ENCODE measurements around the gene ALDH1L2. TPM values are rescaled to one million over a fixed set of nuclear protein-coding genes. Genes with fewer than 3 reads are reported as not detected.

ALDH1L2 gene
- total RNA-seq, 1 experiment from 2014 or later: 7.7 TPM

DNA sequence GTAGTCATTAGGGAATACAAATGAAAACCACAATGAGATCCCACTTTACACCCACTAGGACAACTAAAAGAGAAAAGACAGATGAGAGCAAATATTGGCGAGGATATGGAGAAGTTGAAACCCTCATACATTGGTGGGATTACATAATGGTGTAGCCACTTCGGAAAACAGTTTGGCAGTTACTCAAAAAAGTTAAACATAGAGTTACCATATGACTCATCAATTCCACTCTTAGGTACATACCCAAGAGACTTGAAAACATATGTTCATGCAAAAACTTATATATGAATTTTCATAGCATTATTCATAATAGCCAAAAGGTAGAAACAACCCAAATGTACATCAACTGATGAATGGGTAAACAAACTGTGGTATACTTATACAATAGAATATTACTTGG, 27.1 kb downstream of the ALDH1L2 start:
- ATAC-seq: no peak
- H3K4me1 Mint-ChIP-seq: no peaks in the 10 kb centered on the region; the same call in 1 of the 2 replicates
- ChIA-PET CTCF (no interaction called here), POLR2A (no interaction called here)
- H3K27ac Mint-ChIP-seq: no peak overlapping the region
- DNase-seq (ENCODE audit: low spot score): no peak
- peaks cover 32% of the 10 kb centered on the region for H3K9me3 Mint-ChIP-seq
- H3K27me3 Mint-ChIP-seq (ENCODE audit: low read depth): no peaks in the 10 kb centered on the region
- TF ChIP-seq ZNF396 (CRISPR knock-in tag; IDR thresholded peaks at IDR 0.05; ENCODE audit: borderline replicate concordance) (no peak), E2F4 (CRISPR knock-in tag; IDR thresholded peaks at IDR 0.05; ENCODE audit: borderline replicate concordance, low read depth) (no peak), ZNF263 (CRISPR knock-in tag; IDR thresholded peaks at IDR 0.05; ENCODE audit: low read depth) (no peak), MLX (CRISPR knock-in tag; IDR thresholded peaks at IDR 0.05) (no peak), KAT7 (CRISPR knock-in tag; IDR thresholded peaks at IDR 0.05; ENCODE audit: borderline replicate concordance) (no peak), NFYB (CRISPR knock-in tag; conservative IDR thresholded peaks at IDR 0.05; ENCODE audit: low read depth) (no peak), FOXJ3 (CRISPR knock-in tag; IDR thresholded peaks at IDR 0.05; ENCODE audit: borderline replicate concordance) (no peak), CREB1 (CRISPR knock-in tag; IDR thresholded peaks at IDR 0.05) (no peak)
- TF ChIP-seq, protein P1, sequence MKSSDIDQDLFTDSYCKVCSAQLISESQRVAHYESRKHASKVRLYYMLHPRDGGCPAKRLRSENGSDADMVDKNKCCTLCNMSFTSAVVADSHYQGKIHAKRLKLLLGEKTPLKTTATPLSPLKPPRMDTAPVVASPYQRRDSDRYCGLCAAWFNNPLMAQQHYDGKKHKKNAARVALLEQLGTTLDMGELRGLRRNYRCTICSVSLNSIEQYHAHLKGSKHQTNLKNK (CRISPR knock-in tag; IDR thresholded peaks at IDR 0.05): no peak
- TF ChIP-seq, protein P2, sequence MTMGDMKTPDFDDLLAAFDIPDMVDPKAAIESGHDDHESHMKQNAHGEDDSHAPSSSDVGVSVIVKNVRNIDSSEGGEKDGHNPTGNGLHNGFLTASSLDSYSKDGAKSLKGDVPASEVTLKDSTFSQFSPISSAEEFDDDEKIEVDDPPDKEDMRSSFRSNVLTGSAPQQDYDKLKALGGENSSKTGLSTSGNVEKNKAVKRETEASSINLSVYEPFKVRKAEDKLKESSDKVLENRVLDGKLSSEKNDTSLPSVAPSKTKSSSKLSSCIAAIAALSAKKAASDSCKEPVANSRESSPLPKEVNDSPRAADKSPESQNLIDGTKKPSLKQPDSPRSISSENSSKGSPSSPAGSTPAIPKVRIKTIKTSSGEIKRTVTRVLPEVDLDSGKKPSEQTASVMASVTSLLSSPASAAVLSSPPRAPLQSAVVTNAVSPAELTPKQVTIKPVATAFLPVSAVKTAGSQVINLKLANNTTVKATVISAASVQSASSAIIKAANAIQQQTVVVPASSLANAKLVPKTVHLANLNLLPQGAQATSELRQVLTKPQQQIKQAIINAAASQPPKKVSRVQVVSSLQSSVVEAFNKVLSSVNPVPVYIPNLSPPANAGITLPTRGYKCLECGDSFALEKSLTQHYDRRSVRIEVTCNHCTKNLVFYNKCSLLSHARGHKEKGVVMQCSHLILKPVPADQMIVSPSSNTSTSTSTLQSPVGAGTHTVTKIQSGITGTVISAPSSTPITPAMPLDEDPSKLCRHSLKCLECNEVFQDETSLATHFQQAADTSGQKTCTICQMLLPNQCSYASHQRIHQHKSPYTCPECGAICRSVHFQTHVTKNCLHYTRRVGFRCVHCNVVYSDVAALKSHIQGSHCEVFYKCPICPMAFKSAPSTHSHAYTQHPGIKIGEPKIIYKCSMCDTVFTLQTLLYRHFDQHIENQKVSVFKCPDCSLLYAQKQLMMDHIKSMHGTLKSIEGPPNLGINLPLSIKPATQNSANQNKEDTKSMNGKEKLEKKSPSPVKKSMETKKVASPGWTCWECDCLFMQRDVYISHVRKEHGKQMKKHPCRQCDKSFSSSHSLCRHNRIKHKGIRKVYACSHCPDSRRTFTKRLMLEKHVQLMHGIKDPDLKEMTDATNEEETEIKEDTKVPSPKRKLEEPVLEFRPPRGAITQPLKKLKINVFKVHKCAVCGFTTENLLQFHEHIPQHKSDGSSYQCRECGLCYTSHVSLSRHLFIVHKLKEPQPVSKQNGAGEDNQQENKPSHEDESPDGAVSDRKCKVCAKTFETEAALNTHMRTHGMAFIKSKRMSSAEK (CRISPR knock-in tag; IDR thresholded peaks at IDR 0.05; ENCODE audit: borderline replicate concordance): no peak
- TF ChIP-seq, protein P3, sequence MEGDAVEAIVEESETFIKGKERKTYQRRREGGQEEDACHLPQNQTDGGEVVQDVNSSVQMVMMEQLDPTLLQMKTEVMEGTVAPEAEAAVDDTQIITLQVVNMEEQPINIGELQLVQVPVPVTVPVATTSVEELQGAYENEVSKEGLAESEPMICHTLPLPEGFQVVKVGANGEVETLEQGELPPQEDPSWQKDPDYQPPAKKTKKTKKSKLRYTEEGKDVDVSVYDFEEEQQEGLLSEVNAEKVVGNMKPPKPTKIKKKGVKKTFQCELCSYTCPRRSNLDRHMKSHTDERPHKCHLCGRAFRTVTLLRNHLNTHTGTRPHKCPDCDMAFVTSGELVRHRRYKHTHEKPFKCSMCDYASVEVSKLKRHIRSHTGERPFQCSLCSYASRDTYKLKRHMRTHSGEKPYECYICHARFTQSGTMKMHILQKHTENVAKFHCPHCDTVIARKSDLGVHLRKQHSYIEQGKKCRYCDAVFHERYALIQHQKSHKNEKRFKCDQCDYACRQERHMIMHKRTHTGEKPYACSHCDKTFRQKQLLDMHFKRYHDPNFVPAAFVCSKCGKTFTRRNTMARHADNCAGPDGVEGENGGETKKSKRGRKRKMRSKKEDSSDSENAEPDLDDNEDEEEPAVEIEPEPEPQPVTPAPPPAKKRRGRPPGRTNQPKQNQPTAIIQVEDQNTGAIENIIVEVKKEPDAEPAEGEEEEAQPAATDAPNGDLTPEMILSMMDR (IDR thresholded peaks at IDR 0.05): no peak
- H3K36me3 Mint-ChIP-seq: peaks cover 37% of the 10 kb centered on the region
- H3K4me3 Mint-ChIP-seq: no peak overlapping the region

DNA sequence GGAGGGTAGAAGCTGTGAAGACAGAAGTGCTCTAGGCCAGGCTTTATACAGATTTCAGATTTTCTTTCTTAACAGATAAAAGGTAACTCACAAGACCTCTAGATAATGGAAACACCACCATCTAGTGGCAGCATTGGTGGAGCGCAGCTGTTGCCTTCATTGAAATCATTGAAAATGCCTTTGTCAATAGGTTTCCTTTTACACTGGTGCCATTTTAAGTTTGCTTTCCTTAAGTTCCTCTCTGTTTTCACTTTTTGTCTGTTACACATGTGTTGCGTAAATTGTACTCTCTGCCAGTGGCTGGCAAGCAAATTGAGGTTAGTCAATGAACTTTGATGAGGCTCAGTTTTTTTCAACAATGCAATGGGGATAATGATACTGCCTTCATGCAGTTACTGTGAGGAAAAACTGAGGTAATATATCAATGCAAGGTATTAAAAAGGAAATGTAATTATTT, 31.1 kb downstream of the ALDH1L2 start:
- CTCF ChIA-PET: interaction anchor here (0.9 to 2.8 kb wide), 17 partner anchors 9 to 671 kb away, joined by 3 to 23 read pairs (median 4); partner anchors contain the start of genes ALDH1L2 and WASHC4
- POLR2A ChIA-PET: no interaction called here
- DNase-seq (ENCODE audit: low spot score) (peak; percentile 79), ATAC-seq (peak; percentile 82)
- Mint-ChIP-seq H3K4me3 (no peak overlapping the region), H3K27me3 (ENCODE audit: low read depth) (no peaks in the 10 kb centered on the region), H3K4me1 (no peaks in the 10 kb centered on the region; the same call in 1 of the 2 replicates), H3K27ac (no peak overlapping the region), H3K36me3 (peaks cover 37% of the 10 kb centered on the region), H3K9me3 (peaks cover 32% of the 10 kb centered on the region)
- TF ChIP-seq, protein P1 (CRISPR knock-in tag; IDR thresholded peaks at IDR 0.05): no peak
- TF ChIP-seq, protein P3 (IDR thresholded peaks at IDR 0.05): peak; percentile 75

All from WTC11 (cell line).